ENCODE measurements around the gene WWOX.

The WWOX gene

DNA sequence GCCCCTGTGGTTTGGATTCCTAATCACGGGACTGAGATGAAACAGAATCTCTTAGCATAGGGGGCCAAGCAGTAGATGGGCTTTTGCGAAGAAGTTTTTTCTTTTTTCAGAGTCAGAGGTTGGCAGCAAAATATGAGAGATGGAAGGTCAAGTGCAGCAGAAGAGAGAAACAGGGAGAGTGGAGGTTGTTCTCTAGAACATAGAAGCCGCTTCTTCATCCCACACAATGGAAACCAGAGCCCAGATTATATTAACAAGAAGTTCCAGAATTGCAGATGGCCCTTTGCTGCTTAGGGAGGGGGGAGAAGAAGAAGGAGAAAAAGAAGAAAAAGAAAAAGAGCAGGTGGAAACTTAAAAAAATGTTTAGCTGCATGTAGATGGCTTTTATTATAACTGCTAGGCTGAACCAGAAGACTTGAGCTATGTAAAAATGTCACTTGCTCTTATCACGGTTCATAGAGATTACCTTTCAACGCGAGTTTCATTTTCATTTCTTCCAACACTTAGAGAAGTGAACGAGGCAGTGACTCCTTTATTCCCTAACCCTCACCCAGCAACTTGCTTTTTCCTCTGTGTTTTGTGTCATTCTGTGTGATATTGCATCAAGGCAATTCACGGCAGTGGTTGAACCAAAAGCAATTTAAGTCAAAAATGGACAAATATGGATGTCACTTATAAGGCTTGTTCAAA lies 737.5 kb downstream of the WWOX start:
- no peak overlapping the region for H3K4me3 ChIP-seq (ENCODE audit: low read length)
- DNase-seq (ENCODE audit: low read depth): no peak
- TF ChIP-seq, protein P1, sequence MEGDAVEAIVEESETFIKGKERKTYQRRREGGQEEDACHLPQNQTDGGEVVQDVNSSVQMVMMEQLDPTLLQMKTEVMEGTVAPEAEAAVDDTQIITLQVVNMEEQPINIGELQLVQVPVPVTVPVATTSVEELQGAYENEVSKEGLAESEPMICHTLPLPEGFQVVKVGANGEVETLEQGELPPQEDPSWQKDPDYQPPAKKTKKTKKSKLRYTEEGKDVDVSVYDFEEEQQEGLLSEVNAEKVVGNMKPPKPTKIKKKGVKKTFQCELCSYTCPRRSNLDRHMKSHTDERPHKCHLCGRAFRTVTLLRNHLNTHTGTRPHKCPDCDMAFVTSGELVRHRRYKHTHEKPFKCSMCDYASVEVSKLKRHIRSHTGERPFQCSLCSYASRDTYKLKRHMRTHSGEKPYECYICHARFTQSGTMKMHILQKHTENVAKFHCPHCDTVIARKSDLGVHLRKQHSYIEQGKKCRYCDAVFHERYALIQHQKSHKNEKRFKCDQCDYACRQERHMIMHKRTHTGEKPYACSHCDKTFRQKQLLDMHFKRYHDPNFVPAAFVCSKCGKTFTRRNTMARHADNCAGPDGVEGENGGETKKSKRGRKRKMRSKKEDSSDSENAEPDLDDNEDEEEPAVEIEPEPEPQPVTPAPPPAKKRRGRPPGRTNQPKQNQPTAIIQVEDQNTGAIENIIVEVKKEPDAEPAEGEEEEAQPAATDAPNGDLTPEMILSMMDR (IDR thresholded peaks at IDR 0.05; ENCODE audit: insufficient read depth, low read depth, low read length, missing control alignments): no peak

DNA sequence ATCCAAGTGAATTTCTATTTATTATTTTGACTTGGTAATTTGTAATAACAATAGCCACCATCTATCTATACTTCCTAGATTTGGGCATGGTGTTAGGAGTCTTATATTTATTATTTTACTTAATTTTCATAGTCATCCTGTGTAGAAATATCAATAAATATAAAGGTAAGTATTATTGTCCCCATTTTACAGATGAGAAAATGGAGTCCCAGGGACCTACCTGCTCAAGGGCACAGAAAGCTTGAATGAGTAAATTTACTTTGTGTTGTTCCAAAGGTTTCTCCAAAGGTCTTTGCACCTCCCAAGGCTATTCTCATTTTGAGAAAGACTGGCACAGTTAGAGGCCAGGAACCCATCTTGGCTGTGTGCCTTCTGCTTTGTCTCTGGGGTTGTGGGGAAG lies 738.3 kb downstream of the WWOX start:
- no peak overlapping the region for H3K4me3 ChIP-seq (ENCODE audit: low read length)
- TF ChIP-seq, protein P1 (IDR thresholded peaks at IDR 0.05; ENCODE audit: insufficient read depth, low read depth, low read length, missing control alignments): no peak
- DNase-seq (ENCODE audit: low read depth): no peak

DNA sequence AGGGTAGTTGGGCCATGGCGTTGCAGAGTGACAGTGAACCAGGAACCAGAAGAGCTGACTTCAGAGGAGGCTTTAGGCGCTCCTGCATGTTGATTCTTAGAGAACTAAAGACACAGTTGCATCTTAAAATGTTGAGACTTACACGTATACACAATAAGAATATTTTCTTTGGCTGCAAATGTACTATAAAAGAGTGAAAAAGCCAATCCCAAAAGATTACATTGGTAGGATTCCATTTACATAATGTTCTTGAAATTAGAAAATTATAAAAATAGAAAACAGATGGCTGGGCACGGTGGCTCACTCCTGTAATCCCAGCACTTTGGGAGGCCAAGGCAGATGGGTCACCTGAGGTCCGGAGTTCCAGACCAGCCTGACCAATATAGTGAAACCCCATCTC lies 738.8 kb downstream of the WWOX start:
- no peak overlapping the region for H3K4me3 ChIP-seq (ENCODE audit: low read length)
- TF ChIP-seq, protein P1 (IDR thresholded peaks at IDR 0.05; ENCODE audit: insufficient read depth, low read depth, low read length, missing control alignments): no peak
- no peak for DNase-seq (ENCODE audit: low read depth)

DNA sequence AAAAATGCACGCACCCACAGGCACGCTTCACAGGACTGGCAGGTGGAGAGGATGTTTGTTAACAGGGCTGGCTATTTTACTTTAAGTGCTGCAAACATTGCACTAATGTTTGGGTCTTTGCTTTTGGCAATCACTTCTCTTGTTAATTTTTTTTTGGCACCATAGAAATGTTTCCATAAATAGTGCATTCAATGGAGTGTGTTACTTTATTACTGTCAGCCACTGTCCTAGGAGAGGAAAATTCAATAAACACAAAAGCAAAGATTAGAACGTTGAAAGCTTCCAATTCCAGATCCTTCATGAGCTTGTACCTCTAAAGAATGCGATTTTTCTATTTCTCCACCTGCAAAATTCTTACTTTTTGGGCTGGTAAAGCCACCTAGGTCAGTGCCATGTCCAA lies 743.5 kb downstream of the WWOX start:
- TF ChIP-seq, protein P1 (IDR thresholded peaks at IDR 0.05; ENCODE audit: insufficient read depth, low read depth, low read length, missing control alignments): no peak
- no peak overlapping the region for H3K4me3 ChIP-seq (ENCODE audit: low read length)
- DNase-seq (ENCODE audit: low read depth): no peak

DNA sequence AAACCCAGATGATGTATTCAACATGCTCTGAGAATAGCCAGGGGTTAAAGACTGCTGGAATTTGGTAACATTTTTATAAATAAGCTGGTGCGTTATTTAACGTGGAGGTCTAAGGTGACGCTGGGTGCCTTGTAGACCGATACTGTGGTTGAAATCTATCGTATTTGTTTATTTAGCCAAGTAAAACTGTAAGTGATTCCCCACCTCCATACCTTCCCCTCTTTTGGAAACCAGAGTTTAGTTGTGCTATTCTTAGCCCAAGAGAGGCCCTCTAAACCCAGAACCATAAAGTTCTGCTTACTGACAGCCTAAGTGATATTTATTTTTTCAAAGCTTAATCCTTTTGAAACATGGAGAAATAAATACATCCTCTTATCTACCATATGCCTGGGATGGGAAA lies 744.5 kb downstream of the WWOX start:
- no peak overlapping the region for H3K4me3 ChIP-seq (ENCODE audit: low read length)
- TF ChIP-seq, protein P1 (IDR thresholded peaks at IDR 0.05; ENCODE audit: insufficient read depth, low read depth, low read length, missing control alignments): no peak
- DNase-seq (ENCODE audit: low read depth): no peak

DNA sequence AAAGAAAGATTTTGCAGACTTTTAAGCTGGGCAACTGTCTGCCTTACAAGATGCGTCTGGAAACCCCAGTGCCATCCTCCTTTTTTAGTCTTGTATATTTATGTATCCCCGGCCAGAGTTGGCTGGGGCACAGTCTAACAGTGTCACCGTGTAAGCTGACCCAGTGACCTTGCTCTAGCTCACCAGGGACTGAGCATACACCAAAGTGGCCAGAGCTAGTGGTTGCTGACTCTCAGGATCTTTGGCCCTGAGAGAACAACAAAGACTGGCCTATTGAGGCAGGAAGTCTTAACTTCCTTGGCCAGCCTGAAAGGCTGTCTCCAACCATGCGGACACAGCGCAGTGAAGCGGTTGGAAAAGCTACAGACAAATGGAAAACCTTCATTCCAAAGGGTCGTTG lies 745.2 kb downstream of the WWOX start:
- no peak overlapping the region for H3K4me3 ChIP-seq (ENCODE audit: low read length)
- TF ChIP-seq, protein P1 (IDR thresholded peaks at IDR 0.05; ENCODE audit: insufficient read depth, low read depth, low read length, missing control alignments): no peak
- no peak for DNase-seq (ENCODE audit: low read depth)

DNA sequence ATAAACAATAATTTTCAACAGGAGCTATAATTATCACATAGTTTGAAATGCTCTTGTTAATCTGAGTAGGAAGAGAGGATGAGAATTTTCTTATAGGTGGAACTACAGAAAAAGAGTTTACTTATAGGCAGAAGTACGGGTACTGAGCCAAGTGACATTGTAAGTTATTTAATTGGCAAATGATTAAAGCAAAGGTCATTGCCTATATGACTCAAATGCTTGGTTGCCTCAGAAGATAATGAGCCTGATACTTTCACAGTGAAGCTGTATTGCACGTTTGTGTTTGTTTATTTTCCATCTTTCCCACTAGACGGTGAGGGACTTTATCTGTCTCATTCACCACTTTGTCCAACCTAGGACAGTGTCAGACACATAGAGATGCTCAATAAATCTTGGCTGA lies 751.8 kb downstream of the WWOX start:
- DNase-seq (ENCODE audit: low read depth): no peak
- no peak overlapping the region for H3K4me3 ChIP-seq (ENCODE audit: low read length)
- TF ChIP-seq, protein P1 (IDR thresholded peaks at IDR 0.05; ENCODE audit: insufficient read depth, low read depth, low read length, missing control alignments): no peak

All from epithelial cell of esophagus (primary cell).